Measurements from ENCODE around the gene CYTH3. TPM values are rescaled to one million over a fixed set of nuclear protein-coding genes. Genes with fewer than 3 reads are reported as not detected.

CYTH3 gene
- total and polyA plus RNA-seq, 2 of the 8 experiments (the other 6 are each of a cell fraction or from before 2014, with no cell fraction given), result 10.3 to 11.9 TPM

- H3K4me3 ChIP-seq (ENCODE audit: extremely low read depth in 1 of 4, insufficient read depth in 2 of 4, low read depth in 3 of 4, low read length in 4 of 4), result no peak overlapping the region
- H3K23ac ChIP-seq (ENCODE audit: insufficient read length), result no peak overlapping the region
- H2BK12ac ChIP-seq (ENCODE audit: low read depth, low read length), result no peak overlapping the region
- H2BK15ac ChIP-seq (ENCODE audit: low read length), result no peak overlapping the region
- no peak overlapping the region for H3K18ac ChIP-seq (ENCODE audit: extremely low read depth, low read length)
- H2BK20ac ChIP-seq (ENCODE audit: low read length), result no peak overlapping the region
- no peak for FAIRE-seq
- H3K9ac ChIP-seq (replicated peaks in 1 of 4; ENCODE audit: extremely low read depth in 1 of 4, low read depth in 3 of 4, low read length in 3 of 4), result no peak overlapping the region
- ChIA-PET POLR2A (ENCODE audit: partially characterized antibody) (no interaction called here), CTCF (ENCODE audit: partially characterized antibody) (interaction anchor here (0.8 kb wide), 1 partner anchor 24 kb away, joined by 3 read pairs; no protein-coding TSS in a partner anchor)
- no peak overlapping the region for H4K5ac ChIP-seq (ENCODE audit: insufficient read length, low read depth, low read length)
- H3K14ac ChIP-seq (ENCODE audit: insufficient read length), result no peak overlapping the region
- no peaks in the 10 kb centered on the region for H4K20me1 ChIP-seq (replicated peaks in 1 of 2; ENCODE audit: control insufficient read depth in 1 of 2, insufficient read depth in 2 of 2, low read length in 2 of 2)
- TF ChIP-seq CEBPB (IDR thresholded peaks at IDR 0.05; ENCODE audit: low read depth, low read length), result no peak
- no peak for TF ChIP-seq SRF (IDR thresholded peaks at IDR 0.05; ENCODE audit: low read depth, low read length)
- no peak for TF ChIP-seq TEAD4 (IDR thresholded peaks at IDR 0.05; ENCODE audit: low read depth, low read length)
- no peak for TF ChIP-seq RXRA (IDR thresholded peaks at IDR 0.05; ENCODE audit: insufficient read depth, low read depth, low read length)
- no peak for TF ChIP-seq SP4 (IDR thresholded peaks at IDR 0.05; ENCODE audit: low read length)
- no peak for TF ChIP-seq ATF2 (IDR thresholded peaks at IDR 0.05; ENCODE audit: low read length)
- no peak for TF ChIP-seq MAFK (IDR thresholded peaks at IDR 0.05; ENCODE audit: low read depth, low read length)
- TF ChIP-seq JUN (IDR thresholded peaks at IDR 0.05; ENCODE audit: low read depth, low read length), result no peak
- no peak for TF ChIP-seq GTF2F1 (IDR thresholded peaks at IDR 0.05; ENCODE audit: borderline replicate concordance, low read depth, low read length)
- TF ChIP-seq TCF12 (IDR thresholded peaks at IDR 0.05; ENCODE audit: low read depth, low read length), result no peak
- no peak for TF ChIP-seq EZH2 (IDR thresholded peaks at IDR 0.05; ENCODE audit: low read depth, low read length, severe bottlenecking)
- TF ChIP-seq TAF7 (optimal IDR thresholded peaks at IDR 0.05; ENCODE audit: borderline replicate concordance, low read depth, low read length), result no peak
- H3K36me3 ChIP-seq (ENCODE audit: control insufficient read depth in 2 of 4, insufficient read depth in 4 of 4, low read length in 3 of 4), result no peaks in the 10 kb centered on the region
- H3K27me3 ChIP-seq (replicated peaks in 1 of 4; ENCODE audit: control insufficient read depth in 3 of 4, extremely low read depth in 1 of 4, insufficient read depth in 3 of 4, low read length in 3 of 4), result no peaks in the 10 kb centered on the region; a peak in 1 of 7 replicates
- H2AFZ ChIP-seq (ENCODE audit: low read length), result no peak overlapping the region; the same call in 1 of the 2 replicates
- no peaks in the 10 kb centered on the region for H3K9me3 ChIP-seq (ENCODE audit: insufficient read depth in 2 of 2, low read depth in 1 of 2, low read length in 1 of 2)
- WGBS, 2 experiments (ENCODE audit: extremely low coverage in 1 of 2, insufficient coverage in 1 of 2, insufficient read length in 1 of 2, insufficient replicate concordance in 2 of 2, low coverage in 1 of 2, low lambda C conversion rate in 2 of 2, missing lambda C conversion rate in 1 of 2), result 86% methylated on average over 4 of the region's 4 CpGs; no CpG with 5 or more reads in 1 of the 2 experiments
- DNase-seq (ENCODE audit: low read depth in 1 of 2, low spot score in 2 of 2), result no peak
- no peak overlapping the region for H3K4me2 ChIP-seq (ENCODE audit: insufficient read depth in 1 of 2, low read depth in 2 of 2, low read length in 2 of 2)
- H4K91ac ChIP-seq (replicated peaks; ENCODE audit: insufficient read length, low read length), result no peak overlapping the region
- H3K27ac ChIP-seq (ENCODE audit: low read depth, low read length), result no peak overlapping the region
- H2AK5ac ChIP-seq (ENCODE audit: low read depth, low read length), result no peak overlapping the region
- H3K4me1 ChIP-seq (replicated peaks in 1 of 4; ENCODE audit: control insufficient read depth in 3 of 4, insufficient read depth in 4 of 4, low read length in 3 of 4), result no peaks in the 10 kb centered on the region
- H3K4ac ChIP-seq (replicated peaks; ENCODE audit: insufficient read length, low read depth, low read length), result no peak overlapping the region
- no peaks in the 10 kb centered on the region for H3K79me2 ChIP-seq (ENCODE audit: control insufficient read depth in 1 of 2, insufficient read depth in 2 of 2, low read length in 2 of 2)
- no peak overlapping the region for H3K56ac ChIP-seq (replicated peaks; ENCODE audit: insufficient read length, low read depth, low read length)
- H3K23me2 ChIP-seq (ENCODE audit: low read depth, low read length), result no peaks in the 10 kb centered on the region
- no peaks in the 10 kb centered on the region for H3K79me1 ChIP-seq (ENCODE audit: low read depth, low read length)
- no peak overlapping the region for H2BK5ac ChIP-seq (ENCODE audit: low read depth, low read length)
- H4K8ac ChIP-seq (ENCODE audit: extremely low read depth, insufficient read depth, low read length), result no peak overlapping the region
- no peak overlapping the region for H2BK120ac ChIP-seq (replicated peaks; ENCODE audit: low read depth, low read length)
Measured at GRCh38 chr7:6299774-6300173, 27.4 kb upstream of the CYTH3 start.

Measured in H1 (cell line).